ENCODE measurements around the gene PSKH1.

- TF ChIP-seq CTCF (IDR thresholded peaks at IDR 0.05) (peak in 1 of 2 donors; percentile 32), EP300 (IDR thresholded peaks at IDR 0.05) (no peak)
Observed at GRCh38 chr16:67844497-67844896, 48.6 kb upstream of the PSKH1 start.

Data from suprapubic skin (tissue), 3 donors.